Stimulated activated CD4-positive, alpha-beta T cell treated with anti-CD3 and anti-CD28 coated beads, Interleukin-12 subunit alpha, Interleukin-12 subunit beta, amount 100 ng/mL, for 4 hours (primary cell): Measurements from ENCODE around the gene AP3S1.
"Not testable (repeated sequence)": the region's sequence is repeated elsewhere in the genome, so short reads cannot be mapped to it uniquely, and the experiment has no call there.

Experiments
- DNase-seq: peaks from one replicate; pipeline ENCODE4 v3.0.0-alpha.2; 2020

Gene AP3S1

GRCh38 chr5:115841382-115842088 is at the start of gene AP3S1, which contains the start of gene ATG12:
Gene AP3S1 (plus strand): TSS chr5:115841935. CDS start chr5:115842038, 103 bp downstream.
Gene ATG12 (minus strand): TSS chr5:115841565. CDS start chr5:115841552, 13 bp downstream.
- DNase-seq, result peak; percentile 89

DNA sequence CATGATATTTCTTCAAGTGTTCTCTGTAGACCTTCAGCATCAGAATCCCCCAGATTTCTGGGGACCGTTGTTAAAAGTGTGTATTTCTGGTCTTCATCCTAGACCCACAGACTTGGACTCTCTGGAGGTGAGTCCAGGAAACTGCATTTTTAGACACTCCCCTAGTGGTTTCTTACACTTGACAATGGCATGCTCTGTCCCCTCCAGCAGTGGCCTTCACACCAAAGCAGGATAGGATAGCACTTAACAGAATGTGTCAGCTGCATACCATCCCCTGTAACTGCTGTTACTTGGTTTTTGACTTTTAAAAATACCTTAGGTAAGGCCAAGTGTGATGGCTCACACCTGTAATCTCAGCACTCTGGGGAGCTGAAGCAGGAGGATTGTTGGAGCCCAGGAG is 46.0 kb upstream of the AP3S1 start:
- DNase-seq, result no peak

DNA sequence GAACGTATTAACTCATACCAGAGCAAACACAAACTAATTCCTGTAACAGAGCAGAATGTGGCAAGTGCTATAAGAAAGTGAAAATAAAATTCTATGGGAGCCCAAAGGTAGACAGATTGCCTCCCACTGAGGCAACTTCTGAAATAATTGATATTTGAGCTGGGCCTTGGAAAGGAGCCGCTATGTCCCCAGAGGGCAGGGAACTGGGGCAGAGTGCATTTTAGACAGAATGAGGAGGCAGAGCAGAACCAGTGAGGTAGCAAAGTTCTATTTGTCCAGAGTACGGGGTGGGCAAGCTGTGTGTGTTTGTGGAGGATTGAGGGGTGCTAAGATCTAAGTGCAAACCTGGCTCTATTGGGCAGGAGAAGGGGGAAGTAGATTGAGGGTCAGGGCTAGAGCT is 45.1 kb upstream of the AP3S1 start:
- no peak for DNase-seq

DNA sequence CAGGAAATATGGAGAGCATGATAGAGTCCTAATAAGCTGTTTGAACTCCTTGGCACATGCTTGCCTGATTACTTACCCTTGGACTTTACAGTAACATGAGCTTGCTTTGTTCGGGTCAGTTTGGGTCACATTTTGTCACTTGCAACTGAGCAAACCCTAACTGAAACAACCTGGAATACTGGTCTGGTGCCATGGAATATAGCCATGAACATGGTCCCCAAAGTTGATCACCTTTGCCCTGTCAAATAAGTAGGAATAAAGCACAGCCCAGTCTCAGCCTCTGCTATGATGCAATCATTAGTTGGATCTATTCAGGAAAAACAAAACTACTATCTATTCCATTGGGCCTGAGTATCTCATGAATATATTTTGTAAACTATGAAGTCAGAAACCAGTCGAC is 43.5 kb upstream of the AP3S1 start:
- DNase-seq, result no peak

- DNase-seq, result no peak
Measured at GRCh38 chr5:115800108-115800507, 41.6 kb upstream of the AP3S1 start.

- DNase-seq, result no peak
Measured at GRCh38 chr5:115801152-115801551, 40.6 kb upstream of the AP3S1 start.

DNA sequence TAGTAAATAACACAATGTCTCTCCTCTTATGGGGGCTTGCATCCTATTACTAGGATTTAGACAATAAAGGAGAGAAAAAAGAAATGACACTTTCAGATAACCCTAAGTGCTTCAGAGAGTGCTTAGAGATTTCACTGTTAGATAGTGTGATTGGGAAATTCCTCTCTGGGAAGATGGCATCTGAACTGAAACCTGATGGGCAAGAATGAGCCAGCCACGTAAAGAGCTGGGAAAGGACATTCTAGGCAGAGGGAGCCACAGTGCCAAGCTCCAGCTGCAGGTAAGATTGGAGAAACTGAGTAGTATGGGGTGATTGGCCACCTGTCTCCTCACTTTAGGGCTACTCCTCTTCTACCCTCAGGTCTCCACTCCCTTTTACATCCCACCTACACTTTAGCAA is 39.8 kb upstream of the AP3S1 start:
- no peak for DNase-seq

DNA sequence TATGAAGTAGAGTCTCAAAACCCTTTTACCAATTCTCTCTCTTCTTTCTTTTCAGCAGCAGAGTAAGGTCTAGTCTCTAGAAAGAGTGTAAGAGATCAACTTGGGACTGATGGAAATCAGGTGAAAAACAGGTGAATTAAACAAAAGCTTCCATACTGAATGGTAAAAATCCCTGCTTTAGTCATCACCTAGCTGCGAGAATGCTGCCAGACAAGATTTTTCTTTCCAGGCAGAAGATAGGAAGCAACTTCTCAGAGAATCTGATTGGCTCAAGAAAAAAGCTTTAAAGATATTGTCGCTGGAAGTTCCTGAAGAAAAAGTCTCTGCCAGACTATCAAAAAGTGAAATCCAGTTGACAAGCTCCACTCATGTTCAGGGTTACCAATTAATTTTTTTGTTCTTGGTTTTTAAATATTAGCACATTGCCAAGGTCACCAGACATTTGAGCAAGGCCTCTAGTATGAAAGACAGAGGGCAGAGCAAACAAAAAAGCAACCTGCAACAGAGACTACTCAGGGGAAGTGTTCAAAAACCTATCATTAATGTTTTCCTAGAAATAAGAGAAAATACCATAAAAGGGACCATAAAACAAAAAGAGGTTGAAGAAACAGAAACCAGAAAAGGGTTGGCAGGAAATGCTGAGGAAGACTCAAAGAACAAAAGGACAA is 34.6 kb upstream of the AP3S1 start:
- no peak for DNase-seq

DNA sequence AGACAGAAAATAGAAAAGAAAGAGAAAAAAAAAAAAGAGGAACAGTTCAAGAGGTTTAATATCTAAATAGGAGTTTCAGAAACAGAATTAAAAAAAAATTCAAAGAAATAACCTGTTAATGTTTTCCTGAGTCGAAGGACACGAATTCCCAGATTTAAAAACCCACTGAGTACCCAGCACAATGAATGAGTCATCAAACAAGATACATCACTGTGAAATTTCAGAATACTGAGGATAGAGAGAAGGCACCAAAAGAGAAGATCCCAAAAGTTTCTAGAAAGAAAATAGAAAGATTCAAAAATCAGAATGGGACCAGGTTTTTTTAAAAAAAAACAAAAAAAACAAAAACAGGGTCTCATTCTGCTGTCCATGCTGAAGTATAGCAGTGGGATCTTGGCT is 34.1 kb upstream of the AP3S1 start:
- DNase-seq, result no peak

DNA sequence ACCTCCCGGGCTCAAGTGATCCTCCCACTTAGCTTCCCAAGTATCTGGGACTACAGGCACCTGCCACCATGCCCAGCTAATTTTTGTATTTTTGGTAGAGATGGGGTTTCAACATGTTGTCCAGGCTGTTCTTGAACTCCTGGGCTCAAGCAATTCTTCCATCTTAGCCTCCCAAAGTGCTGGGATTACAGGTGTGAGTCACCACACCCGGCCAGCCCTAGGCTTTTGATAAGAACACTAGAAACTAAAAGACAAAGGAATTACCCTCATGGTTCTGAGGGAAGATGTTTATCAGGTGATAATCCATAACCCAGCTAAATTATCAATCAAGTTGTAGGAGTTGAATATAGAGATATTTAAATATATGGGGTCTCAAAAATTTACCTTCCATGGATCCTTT is 33.7 kb upstream of the AP3S1 start:
- DNase-seq, result not testable (repeated sequence)

DNA sequence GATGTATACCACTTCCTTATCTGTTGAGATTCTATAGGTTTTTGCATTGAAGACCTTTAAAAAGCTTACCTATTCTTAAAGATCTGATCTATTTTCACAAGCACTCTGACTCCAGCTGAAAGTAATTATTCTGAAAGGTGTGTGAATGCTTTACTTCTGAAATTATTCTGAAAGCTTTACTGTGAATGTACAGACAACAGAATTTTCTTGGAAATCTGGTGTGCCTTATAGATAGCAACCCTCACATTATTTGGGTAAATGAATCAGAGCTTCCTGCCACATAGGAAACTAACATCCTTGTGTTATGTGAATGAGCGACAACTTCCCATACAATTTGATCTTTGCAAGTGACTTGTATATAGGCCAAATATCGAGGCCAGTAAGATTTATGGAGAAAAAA is 31.8 kb upstream of the AP3S1 start:
- DNase-seq, result no peak

GRCh38 chr5:115810761-115811160 is 31.0 kb upstream of the AP3S1 start:
- DNase-seq, result no peak

DNA sequence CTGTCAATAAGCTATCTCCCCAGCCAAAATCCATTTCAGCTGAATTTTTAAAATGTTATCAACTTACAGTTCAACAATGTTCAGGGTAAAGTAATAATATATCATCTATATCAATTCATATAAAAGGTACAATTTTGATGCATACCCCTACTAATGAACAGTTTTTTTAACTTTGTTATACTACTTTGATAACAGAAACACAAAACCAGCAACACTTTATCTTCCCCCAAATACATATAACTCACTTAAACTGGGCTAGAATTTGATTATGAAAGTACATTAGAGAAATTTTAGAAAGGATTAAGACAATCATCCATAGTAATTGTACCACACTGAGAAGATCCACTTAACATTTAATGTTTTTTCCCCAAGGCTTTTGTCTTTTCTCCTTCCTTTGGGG is 30.3 kb upstream of the AP3S1 start:
- no peak for DNase-seq

DNA sequence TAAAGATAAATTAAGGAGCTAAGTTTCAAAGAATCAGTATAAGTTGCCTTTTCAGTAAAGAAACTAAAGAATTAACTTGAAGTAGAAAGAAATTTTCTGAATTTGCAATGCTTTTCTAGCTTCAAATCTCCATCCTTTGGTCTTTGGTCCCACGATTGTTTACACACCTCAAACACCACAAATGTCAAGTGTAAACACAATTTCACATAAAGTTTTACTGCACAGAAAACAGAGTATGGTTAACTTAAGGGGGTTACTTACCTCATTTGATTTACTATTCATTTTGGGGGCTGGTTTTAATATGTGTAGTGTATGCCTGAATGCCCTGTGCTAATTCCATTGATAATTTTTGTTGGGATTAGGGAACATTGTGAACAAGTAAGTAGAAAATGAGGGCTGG is 29.4 kb upstream of the AP3S1 start:
- DNase-seq, result no peak

- DNase-seq, result no peak
Measured at GRCh38 chr5:115813719-115814118, 28.0 kb upstream of the AP3S1 start.

- no peak for DNase-seq
Measured at GRCh38 chr5:115815006-115815692, 26.6 kb upstream of the AP3S1 start.

DNA sequence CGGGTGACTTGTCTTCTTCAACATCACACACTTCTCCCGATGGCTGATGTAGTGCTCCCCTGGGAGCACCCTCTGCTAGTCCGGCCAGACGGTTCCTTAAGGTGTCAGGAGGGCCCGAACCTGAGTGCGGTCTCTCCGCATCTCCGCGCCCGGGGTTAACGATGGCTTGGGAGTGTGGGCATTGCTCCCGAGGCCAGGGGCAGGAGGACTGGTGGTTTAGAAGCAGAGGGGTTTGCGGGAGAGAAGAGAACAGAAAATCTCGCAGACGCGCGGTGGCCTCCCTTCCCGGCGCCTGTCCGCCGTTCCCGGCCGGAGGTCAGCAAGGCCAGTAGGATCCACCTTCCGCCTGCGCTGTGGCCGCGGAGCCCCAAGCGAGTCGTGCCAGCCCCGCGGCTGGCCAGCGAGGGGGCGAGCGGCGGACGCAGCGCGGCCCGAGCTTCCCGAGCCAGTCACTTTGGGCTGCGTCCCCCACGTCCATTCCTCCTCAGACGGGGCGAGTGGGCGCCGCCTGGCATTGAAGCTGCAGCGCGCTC is 26.0 kb upstream of the AP3S1 start:
- DNase-seq, result no peak

- DNase-seq, result no peak
Measured at GRCh38 chr5:115816226-115817081, 25.3 kb upstream of the AP3S1 start, which contains the start of gene CDO1. Gene CDO1 (minus strand): TSS chr5:115816659. CDS start chr5:115816397, 262 bp downstream.

- DNase-seq, result no peak
Measured at GRCh38 chr5:115817386-115817785, 24.3 kb upstream of the AP3S1 start.

GRCh38 chr5:115818821-115819220 is 22.9 kb upstream of the AP3S1 start:
- no peak for DNase-seq

GRCh38 chr5:115820846-115821245 is 20.9 kb upstream of the AP3S1 start:
- DNase-seq, result no peak

- not testable (repeated sequence) for DNase-seq
Measured at GRCh38 chr5:115824983-115825382, 16.8 kb upstream of the AP3S1 start.

DNA sequence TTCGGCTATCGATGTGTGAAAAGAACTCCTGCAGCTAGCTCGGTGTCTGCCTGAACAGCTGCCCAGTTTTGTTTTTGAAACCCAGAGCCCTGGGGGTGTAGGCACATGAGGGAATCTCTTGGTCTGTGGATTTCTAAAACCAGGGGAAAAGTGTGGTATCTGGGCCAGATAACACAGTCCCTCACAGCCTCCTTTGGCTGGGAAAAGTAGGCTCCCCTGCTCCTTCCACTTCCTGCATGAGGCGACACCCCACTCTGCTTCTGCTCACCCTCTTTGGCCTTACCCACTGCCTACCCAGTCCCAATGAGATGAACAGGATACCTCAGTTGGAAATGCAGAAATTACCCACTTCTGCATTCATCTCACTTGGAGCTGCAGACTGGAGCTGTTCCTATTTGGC is 15.8 kb upstream of the AP3S1 start:
- no peak for DNase-seq
